ENCODE results near the gene SLC25A53.
"Not testable (repeated sequence)": the region's sequence is repeated elsewhere in the genome, so short reads cannot be mapped to it uniquely, and the experiment has no call there.

Gene SLC25A53

GRCh38 chrX:104098919-104099318 lies 57.9 kb downstream of the SLC25A53 start:
- DNase-seq (ENCODE audit: low read depth in 2 of 2) = no peak
- TF ChIP-seq, protein P1, sequence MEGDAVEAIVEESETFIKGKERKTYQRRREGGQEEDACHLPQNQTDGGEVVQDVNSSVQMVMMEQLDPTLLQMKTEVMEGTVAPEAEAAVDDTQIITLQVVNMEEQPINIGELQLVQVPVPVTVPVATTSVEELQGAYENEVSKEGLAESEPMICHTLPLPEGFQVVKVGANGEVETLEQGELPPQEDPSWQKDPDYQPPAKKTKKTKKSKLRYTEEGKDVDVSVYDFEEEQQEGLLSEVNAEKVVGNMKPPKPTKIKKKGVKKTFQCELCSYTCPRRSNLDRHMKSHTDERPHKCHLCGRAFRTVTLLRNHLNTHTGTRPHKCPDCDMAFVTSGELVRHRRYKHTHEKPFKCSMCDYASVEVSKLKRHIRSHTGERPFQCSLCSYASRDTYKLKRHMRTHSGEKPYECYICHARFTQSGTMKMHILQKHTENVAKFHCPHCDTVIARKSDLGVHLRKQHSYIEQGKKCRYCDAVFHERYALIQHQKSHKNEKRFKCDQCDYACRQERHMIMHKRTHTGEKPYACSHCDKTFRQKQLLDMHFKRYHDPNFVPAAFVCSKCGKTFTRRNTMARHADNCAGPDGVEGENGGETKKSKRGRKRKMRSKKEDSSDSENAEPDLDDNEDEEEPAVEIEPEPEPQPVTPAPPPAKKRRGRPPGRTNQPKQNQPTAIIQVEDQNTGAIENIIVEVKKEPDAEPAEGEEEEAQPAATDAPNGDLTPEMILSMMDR (IDR thresholded peaks at IDR 0.05; ENCODE audit: low read depth, low read length) = peak; percentile 1
- no peak overlapping the region for H3K4me3 ChIP-seq (replicated peaks in 1 of 2; ENCODE audit: low read depth in 2 of 2, low read length in 2 of 2)

DNA sequence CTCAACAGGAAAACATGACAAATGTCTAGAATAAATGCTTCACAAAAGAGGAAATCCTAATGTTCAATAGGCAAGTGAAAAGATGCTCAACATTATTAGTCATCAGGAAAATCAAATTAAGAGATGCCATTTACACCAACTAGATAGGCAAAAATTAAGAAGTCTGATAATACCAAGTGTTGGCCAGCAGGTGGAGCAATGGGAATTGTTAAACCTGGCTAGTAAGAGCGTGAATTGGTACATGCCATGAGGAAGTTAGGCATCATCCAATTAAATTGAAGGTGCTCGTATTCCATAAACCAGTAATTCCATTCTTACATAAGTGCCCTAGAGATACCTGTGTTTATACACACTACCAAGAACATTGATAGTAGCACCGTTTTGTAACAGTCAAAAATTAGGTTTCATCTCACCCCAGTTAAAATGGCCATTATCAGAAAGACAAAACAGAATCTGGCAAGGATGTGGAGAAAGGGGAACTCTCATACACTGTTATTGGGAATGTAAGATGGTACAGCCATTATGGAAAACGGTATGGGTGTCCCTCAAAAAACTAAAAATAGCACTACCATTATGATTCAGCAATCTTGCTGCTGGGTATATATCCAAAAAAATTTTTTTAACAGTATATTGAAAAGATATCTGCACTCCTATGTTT lies 58.5 kb downstream of the SLC25A53 start:
- TF ChIP-seq, protein P1 (IDR thresholded peaks at IDR 0.05; ENCODE audit: low read depth, low read length) = peak; percentile 47
- DNase-seq (ENCODE audit: low read depth in 2 of 2) = peak; percentile 77 to 86
- no peak overlapping the region for H3K4me3 ChIP-seq (replicated peaks in 1 of 2; ENCODE audit: low read depth in 2 of 2, low read length in 2 of 2)

DNA sequence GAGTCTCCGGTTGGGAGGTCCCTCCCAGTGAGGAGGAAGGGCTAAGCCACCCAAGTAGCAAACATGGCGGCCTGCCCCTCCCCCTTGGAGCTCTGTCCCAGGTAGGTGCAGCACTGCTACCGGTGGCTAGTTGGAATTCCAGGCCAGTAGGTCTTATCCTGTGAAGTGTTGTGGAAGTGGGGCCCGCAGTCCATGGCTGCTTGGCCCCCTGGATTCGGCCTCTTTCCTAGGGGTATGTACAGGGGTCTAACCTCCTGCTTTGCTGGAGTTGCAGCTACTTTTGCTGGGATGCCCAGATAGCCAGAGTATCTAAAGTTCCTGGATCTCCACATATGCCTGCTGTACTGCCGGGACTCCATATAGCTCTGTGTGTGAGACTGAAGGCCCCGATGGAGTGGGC lies 70.9 kb downstream of the SLC25A53 start:
- TF ChIP-seq, protein P1 (IDR thresholded peaks at IDR 0.05; ENCODE audit: low read depth, low read length) = no peak
- no peak for DNase-seq (ENCODE audit: low read depth in 2 of 2)
- H3K4me3 ChIP-seq (replicated peaks in 1 of 2; ENCODE audit: low read depth in 2 of 2, low read length in 2 of 2) = no peak overlapping the region

- TF ChIP-seq, protein P1 (IDR thresholded peaks at IDR 0.05; ENCODE audit: low read depth, low read length) = no peak
- H3K4me3 ChIP-seq (replicated peaks in 1 of 2; ENCODE audit: low read depth in 2 of 2, low read length in 2 of 2) = no peak overlapping the region
- no peak for DNase-seq (ENCODE audit: low read depth in 2 of 2)
These were observed 71.3 kb downstream of the SLC25A53 start for GRCh38 chrX:104085477-104085876.

DNA sequence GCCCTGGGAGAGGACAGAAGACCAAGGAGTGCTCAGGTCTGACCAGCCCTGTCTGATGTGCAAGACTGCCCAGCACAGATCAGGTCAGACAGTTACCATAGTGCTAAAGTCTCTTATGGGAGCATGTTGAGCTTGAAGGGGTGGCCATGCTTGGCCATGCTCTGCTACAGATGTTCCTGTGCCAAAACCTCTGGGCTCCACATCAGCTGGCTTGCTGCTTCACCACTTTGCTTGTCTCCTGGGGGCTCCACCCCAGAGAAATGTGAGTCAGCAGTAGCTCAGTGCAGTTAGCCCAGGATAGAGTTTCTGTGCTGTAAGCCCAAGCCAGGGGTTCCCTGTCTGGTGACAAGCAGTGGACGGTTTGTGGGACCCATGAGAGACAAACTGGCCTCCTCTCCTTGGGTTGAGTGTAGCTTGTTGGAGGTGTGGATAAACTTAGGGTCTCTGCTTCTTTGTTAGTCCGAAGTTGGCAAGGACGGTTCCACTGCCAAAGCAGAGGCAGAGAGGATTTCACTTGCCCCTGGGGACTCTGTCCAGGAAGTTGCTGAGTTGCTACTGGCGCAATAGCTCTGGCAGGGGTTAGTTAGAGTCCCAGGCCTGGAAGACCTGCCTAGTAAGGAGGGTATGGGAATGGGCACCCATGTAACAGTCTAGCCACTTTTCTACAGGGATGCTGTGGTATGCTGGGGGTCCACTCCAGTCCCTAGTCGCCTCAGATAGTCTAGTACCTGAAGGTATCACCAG lies 72.1 kb downstream of the SLC25A53 start:
- TF ChIP-seq, protein P1 (IDR thresholded peaks at IDR 0.05; ENCODE audit: low read depth, low read length) = no peak
- peak in 1 of 2 donors; percentile 52 for DNase-seq (ENCODE audit: low read depth in 2 of 2)
- H3K4me3 ChIP-seq (replicated peaks in 1 of 2; ENCODE audit: low read depth in 2 of 2, low read length in 2 of 2) = no peak overlapping the region

DNA sequence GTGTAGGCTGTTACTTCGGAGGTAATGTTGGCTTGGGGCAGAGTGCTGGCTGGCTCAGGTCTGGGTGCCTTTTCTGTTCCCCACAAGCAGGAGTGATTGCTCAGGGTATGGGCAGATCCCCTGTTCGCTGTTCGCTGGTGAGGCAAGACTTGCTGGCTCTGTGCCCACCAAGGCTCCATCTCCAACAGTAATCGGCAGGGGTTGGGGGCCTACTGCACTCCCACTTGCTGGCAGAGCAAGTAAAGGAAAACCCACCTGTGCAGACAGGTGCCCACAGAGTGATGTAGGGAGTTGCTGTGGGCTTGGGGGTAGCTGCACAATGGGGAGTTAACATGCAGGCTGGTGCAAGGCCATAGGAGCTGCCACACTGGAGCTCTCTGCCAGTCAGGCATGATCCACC lies 72.7 kb downstream of the SLC25A53 start:
- TF ChIP-seq, protein P1 (IDR thresholded peaks at IDR 0.05; ENCODE audit: low read depth, low read length) = no peak
- no peak overlapping the region for H3K4me3 ChIP-seq (replicated peaks in 1 of 2; ENCODE audit: low read depth in 2 of 2, low read length in 2 of 2)
- DNase-seq (ENCODE audit: low read depth in 2 of 2) = no peak

GRCh38 chrX:104077854-104078253 lies 79.0 kb downstream of the SLC25A53 start:
- DNase-seq (ENCODE audit: low read depth in 2 of 2); H3K4me3 ChIP-seq (replicated peaks in 1 of 2; ENCODE audit: low read depth in 2 of 2, low read length in 2 of 2): not testable (repeated sequence)

- DNase-seq (ENCODE audit: low read depth in 2 of 2) = not testable (repeated sequence)
These were observed 80.9 kb downstream of the SLC25A53 start, which contains the start of gene TMSB15C for GRCh38 chrX:104075778-104076445. Gene TMSB15C, minus strand, starts transcription at chrX:104076236.

DNA sequence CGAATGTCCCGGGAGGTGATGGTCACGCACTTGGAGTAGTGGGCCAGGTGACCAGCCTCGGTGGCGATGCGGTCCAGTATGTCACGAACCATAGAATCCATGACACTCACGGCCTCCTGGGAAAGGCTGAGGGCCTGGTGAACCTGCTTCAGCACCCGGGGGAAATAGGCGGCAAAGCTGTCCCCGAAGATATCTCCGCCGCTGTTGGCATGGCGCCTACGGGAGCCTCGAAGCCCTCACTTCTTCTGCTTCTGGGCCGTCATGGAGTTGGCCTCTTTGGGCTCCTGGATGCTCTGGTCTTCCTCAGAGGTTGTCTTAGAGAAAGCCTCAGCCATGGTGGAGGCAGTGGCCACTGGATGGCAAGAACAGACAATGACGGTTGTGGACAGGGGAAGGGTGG lies 94.2 kb downstream of the SLC25A53 start:
- DNase-seq (ENCODE audit: low read depth in 2 of 2); H3K4me3 ChIP-seq (replicated peaks in 1 of 2; ENCODE audit: low read depth in 2 of 2, low read length in 2 of 2): not testable (repeated sequence)

More at GRCh38 chrX:104075778-104076445, 80.9 kb downstream of the SLC25A53 start, which contains the start of gene TMSB15C:
- H3K4me3 ChIP-seq (replicated peaks in 1 of 2; ENCODE audit: low read depth in 2 of 2, low read length in 2 of 2) = not testable (repeated sequence)

DNA sequence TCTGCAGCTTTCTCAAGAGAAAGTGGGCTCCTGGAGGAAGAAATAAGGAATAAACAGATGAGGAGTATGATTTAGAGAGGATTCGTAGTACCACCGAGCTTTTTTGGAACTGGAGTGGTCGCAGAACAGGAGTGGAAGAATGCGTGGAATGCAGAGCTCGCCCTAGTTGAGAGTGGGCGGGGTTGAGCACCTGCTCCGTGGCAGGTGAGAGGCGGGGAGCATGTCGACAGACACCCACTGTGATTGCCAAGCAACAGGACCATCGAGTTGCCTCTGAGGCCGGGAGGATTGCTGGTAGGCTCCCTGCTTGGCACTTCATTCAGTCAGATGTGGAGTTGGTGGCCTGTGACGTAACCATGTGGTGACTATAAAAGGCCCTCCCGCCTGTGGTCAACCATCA lies 101.9 kb downstream of the SLC25A53 start:
- DNase-seq (ENCODE audit: low read depth in 2 of 2); H3K4me3 ChIP-seq (replicated peaks in 1 of 2; ENCODE audit: low read depth in 2 of 2, low read length in 2 of 2): not testable (repeated sequence)
